ENCODE data around the gene PSMG4.

The PSMG4 gene

GRCh38 chr6:3232017-3232945 lies 26.5 kb upstream of the PSMG4 start:
- Mint-ChIP-seq H3K27me3 (ENCODE audit: low read depth) (peaks cover 78% of the 10 kb centered on the region), H3K4me3 (peak overlapping the region; percentile 90 to 92 (median 91)), H3K27ac (peak overlapping the region; percentile 86 to 95 (median 92)), H3K4me1 (peaks cover 41% of the 10 kb centered on the region), H3K36me3 (ENCODE audit: low read depth) (no peaks in the 10 kb centered on the region), H3K9me3 (no peaks in the 10 kb centered on the region)
- no peak for TF ChIP-seq CTCF (IDR thresholded peaks at IDR 0.05; ENCODE audit: unreplicated experiment in 3 of 3)

GRCh38 chr6:3233321-3233720 lies 25.4 kb upstream of the PSMG4 start:
- peaks cover 46% of the 10 kb centered on the region for H3K4me1 Mint-ChIP-seq
- no peaks in the 10 kb centered on the region for H3K9me3 Mint-ChIP-seq
- peak overlapping the region; percentile 65 to 91 (median 90) for H3K4me3 Mint-ChIP-seq
- no peaks in the 10 kb centered on the region for H3K36me3 Mint-ChIP-seq (ENCODE audit: low read depth)
- TF ChIP-seq CTCF (IDR thresholded peaks at IDR 0.05; ENCODE audit: unreplicated experiment in 3 of 3): no peak
- H3K27me3 Mint-ChIP-seq (ENCODE audit: low read depth): peaks cover 74% of the 10 kb centered on the region
- peak overlapping the region; percentile 48 to 53 (median 51) for H3K27ac Mint-ChIP-seq

GRCh38 chr6:3233904-3234303 lies 24.8 kb upstream of the PSMG4 start:
- H3K36me3 Mint-ChIP-seq (ENCODE audit: low read depth): no peaks in the 10 kb centered on the region
- H3K27me3 Mint-ChIP-seq (ENCODE audit: low read depth): peaks cover 72% of the 10 kb centered on the region
- H3K9me3 Mint-ChIP-seq: no peaks in the 10 kb centered on the region
- H3K27ac Mint-ChIP-seq: no peak overlapping the region
- no peak for TF ChIP-seq CTCF (IDR thresholded peaks at IDR 0.05; ENCODE audit: unreplicated experiment in 3 of 3)
- peaks cover 43% of the 10 kb centered on the region for H3K4me1 Mint-ChIP-seq
- peak overlapping the region; percentile 7 to 71 (median 19) for H3K4me3 Mint-ChIP-seq

GRCh38 chr6:3235486-3235885 lies 23.3 kb upstream of the PSMG4 start:
- Mint-ChIP-seq H3K4me1 (peaks cover 29% of the 10 kb centered on the region), H3K4me3 (no peak overlapping the region), H3K27me3 (ENCODE audit: low read depth) (peaks cover 59% of the 10 kb centered on the region), H3K27ac (no peak overlapping the region), H3K36me3 (ENCODE audit: low read depth) (no peaks in the 10 kb centered on the region), H3K9me3 (no peaks in the 10 kb centered on the region)
- TF ChIP-seq CTCF (IDR thresholded peaks at IDR 0.05; ENCODE audit: unreplicated experiment in 3 of 3): no peak

- H3K9me3 Mint-ChIP-seq: no peaks in the 10 kb centered on the region
- no peaks in the 10 kb centered on the region for H3K36me3 Mint-ChIP-seq (ENCODE audit: low read depth)
- peak overlapping the region in 2 of 3 experiments; percentile 6 to 23 for H3K27ac Mint-ChIP-seq
- H3K4me3 Mint-ChIP-seq: no peak overlapping the region
- H3K4me1 Mint-ChIP-seq: peaks cover 24% of the 10 kb centered on the region
- peaks cover 54% of the 10 kb centered on the region for H3K27me3 Mint-ChIP-seq (ENCODE audit: low read depth)
- TF ChIP-seq CTCF (IDR thresholded peaks at IDR 0.05; ENCODE audit: unreplicated experiment in 3 of 3): no peak
Measured at GRCh38 chr6:3236005-3236404, 22.7 kb upstream of the PSMG4 start.
